ENCODE results near the gene PRKAA1.

The PRKAA1 gene

DNA sequence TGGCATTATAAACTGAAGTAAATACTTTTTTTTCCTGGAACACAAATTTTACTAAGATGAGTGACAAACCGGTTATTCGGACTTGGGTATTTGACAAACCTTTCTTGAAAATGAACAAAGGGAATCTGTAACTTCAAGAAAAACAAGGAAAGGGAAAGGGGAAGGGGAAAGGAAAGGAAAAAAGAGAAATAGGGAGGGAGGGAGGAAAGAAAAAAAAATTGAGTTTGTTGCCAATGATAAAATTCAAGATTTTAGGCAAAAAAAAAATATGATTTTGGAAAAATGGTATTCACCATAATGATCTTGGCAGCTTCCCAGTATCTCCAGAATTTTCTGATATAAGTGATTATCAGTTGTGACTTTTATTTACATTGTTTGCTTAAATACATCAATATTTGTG, 40.8 kb downstream of the PRKAA1 start:
- TF ChIP-seq, protein P1, sequence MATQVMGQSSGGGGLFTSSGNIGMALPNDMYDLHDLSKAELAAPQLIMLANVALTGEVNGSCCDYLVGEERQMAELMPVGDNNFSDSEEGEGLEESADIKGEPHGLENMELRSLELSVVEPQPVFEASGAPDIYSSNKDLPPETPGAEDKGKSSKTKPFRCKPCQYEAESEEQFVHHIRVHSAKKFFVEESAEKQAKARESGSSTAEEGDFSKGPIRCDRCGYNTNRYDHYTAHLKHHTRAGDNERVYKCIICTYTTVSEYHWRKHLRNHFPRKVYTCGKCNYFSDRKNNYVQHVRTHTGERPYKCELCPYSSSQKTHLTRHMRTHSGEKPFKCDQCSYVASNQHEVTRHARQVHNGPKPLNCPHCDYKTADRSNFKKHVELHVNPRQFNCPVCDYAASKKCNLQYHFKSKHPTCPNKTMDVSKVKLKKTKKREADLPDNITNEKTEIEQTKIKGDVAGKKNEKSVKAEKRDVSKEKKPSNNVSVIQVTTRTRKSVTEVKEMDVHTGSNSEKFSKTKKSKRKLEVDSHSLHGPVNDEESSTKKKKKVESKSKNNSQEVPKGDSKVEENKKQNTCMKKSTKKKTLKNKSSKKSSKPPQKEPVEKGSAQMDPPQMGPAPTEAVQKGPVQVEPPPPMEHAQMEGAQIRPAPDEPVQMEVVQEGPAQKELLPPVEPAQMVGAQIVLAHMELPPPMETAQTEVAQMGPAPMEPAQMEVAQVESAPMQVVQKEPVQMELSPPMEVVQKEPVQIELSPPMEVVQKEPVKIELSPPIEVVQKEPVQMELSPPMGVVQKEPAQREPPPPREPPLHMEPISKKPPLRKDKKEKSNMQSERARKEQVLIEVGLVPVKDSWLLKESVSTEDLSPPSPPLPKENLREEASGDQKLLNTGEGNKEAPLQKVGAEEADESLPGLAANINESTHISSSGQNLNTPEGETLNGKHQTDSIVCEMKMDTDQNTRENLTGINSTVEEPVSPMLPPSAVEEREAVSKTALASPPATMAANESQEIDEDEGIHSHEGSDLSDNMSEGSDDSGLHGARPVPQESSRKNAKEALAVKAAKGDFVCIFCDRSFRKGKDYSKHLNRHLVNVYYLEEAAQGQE (IDR thresholded peaks at IDR 0.05; ENCODE audit: insufficient replicate concordance, low read depth): no peak
- no peak for TF ChIP-seq SPI1 (IDR thresholded peaks at IDR 0.05; ENCODE audit: borderline replicate concordance, low read depth)
- TF ChIP-seq, protein P2, sequence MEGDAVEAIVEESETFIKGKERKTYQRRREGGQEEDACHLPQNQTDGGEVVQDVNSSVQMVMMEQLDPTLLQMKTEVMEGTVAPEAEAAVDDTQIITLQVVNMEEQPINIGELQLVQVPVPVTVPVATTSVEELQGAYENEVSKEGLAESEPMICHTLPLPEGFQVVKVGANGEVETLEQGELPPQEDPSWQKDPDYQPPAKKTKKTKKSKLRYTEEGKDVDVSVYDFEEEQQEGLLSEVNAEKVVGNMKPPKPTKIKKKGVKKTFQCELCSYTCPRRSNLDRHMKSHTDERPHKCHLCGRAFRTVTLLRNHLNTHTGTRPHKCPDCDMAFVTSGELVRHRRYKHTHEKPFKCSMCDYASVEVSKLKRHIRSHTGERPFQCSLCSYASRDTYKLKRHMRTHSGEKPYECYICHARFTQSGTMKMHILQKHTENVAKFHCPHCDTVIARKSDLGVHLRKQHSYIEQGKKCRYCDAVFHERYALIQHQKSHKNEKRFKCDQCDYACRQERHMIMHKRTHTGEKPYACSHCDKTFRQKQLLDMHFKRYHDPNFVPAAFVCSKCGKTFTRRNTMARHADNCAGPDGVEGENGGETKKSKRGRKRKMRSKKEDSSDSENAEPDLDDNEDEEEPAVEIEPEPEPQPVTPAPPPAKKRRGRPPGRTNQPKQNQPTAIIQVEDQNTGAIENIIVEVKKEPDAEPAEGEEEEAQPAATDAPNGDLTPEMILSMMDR (IDR thresholded peaks at IDR 0.05; ENCODE audit: insufficient read depth, low read length): no peak
- TF ChIP-seq POLR2AphosphoS5 (IDR thresholded peaks at IDR 0.05; ENCODE audit: low read depth): no peak
- no peak for TF ChIP-seq GABPA (IDR thresholded peaks at IDR 0.05; ENCODE audit: low read depth)
- no peak for DNase-seq (ENCODE audit: low read depth in 1 of 2, low spot score in 1 of 2)

GRCh38 chr5:40755407-40756365, 42.5 kb downstream of the PRKAA1 start, which contains the start of gene TTC33:
Gene TTC33 (minus strand): TSS chr5:40755961. CDS start chr5:40747018, 8,943 bp downstream.
- H3K27me3 ChIP-seq (ENCODE audit: insufficient read depth, poor library complexity, severe bottlenecking): no peaks in the 10 kb centered on the region
- peak; percentile 80 to 97 for DNase-seq (ENCODE audit: low read depth in 1 of 2, low spot score in 1 of 2)
- TF ChIP-seq, protein P2 (IDR thresholded peaks at IDR 0.05; ENCODE audit: insufficient read depth, low read length): peak; percentile 23
- TF ChIP-seq GABPA (IDR thresholded peaks at IDR 0.05; ENCODE audit: low read depth) (no peak), POLR2AphosphoS5 (IDR thresholded peaks at IDR 0.05; ENCODE audit: low read depth) (peak; percentile 74; the same call in 1 of the 2 replicates), SPI1 (IDR thresholded peaks at IDR 0.05; ENCODE audit: borderline replicate concordance, low read depth) (no peak)
- TF ChIP-seq, protein P1 (IDR thresholded peaks at IDR 0.05; ENCODE audit: insufficient replicate concordance, low read depth): no peak
- peak within 1 kb of the TSS; percentile 76 for H3K27ac ChIP-seq (replicated peaks)
- peak within 1 kb of the TSS; percentile 96 for H3K4me3 ChIP-seq (replicated peaks; ENCODE audit: insufficient read depth, low read length)

More for the DNA sequence above, 40.8 kb downstream of the PRKAA1 start:
- Histone ChIP-seq H3K27ac (replicated peaks) (no peak overlapping the region), H3K27me3 (ENCODE audit: insufficient read depth, poor library complexity, severe bottlenecking) (no peaks in the 10 kb centered on the region), H3K4me3 (replicated peaks; ENCODE audit: insufficient read depth, low read length) (no peak overlapping the region)

DNA sequence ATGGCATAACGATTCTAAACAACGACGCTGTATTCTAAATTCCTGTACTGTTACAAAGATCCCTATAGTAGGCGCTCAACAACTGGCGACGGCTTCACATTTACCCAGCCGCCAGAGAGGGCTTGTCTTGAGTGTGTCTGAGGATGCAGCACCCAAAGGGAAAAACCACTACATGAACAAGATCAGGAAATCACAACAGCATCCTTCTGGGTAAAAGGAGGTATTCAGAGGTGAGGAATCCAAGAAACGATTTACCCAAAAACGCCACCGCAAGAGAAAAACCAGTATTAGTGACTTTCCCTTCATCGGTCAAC, 43.1 kb downstream of the PRKAA1 start:
- H3K27ac ChIP-seq (replicated peaks): peak overlapping the region; percentile 76
- TF ChIP-seq, protein P2 (IDR thresholded peaks at IDR 0.05; ENCODE audit: insufficient read depth, low read length): peak; percentile 78
- no peak for TF ChIP-seq GABPA (IDR thresholded peaks at IDR 0.05; ENCODE audit: low read depth)
- no peak for TF ChIP-seq SPI1 (IDR thresholded peaks at IDR 0.05; ENCODE audit: borderline replicate concordance, low read depth)
- H3K4me3 ChIP-seq (replicated peaks; ENCODE audit: insufficient read depth, low read length): peak overlapping the region; percentile 96
- no peaks in the 10 kb centered on the region for H3K27me3 ChIP-seq (ENCODE audit: insufficient read depth, poor library complexity, severe bottlenecking)
- DNase-seq (ENCODE audit: low read depth in 1 of 2, low spot score in 1 of 2): peak; percentile 38 to 77
